ENCODE results near the gene RPS17.

DNA sequence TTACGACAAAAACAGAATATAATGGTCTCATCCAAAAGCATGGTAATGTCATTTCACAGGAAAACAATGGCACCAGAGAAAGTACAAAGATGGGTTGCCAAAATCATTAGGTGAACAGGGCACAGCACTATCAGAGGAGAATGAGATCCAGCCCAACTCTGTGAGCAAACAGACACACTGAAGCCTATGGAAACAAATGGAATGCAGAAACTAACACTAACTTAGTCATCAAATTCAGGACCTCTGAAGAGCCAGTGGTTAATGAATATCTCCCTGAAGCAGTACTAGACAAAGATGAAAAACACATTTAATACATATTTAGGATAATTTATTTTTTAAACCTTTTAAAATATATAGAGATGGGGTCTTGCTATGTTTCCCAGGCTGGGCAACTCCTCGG lies 14.6 kb upstream of the RPS17 start:
- TF ChIP-seq, protein P1, sequence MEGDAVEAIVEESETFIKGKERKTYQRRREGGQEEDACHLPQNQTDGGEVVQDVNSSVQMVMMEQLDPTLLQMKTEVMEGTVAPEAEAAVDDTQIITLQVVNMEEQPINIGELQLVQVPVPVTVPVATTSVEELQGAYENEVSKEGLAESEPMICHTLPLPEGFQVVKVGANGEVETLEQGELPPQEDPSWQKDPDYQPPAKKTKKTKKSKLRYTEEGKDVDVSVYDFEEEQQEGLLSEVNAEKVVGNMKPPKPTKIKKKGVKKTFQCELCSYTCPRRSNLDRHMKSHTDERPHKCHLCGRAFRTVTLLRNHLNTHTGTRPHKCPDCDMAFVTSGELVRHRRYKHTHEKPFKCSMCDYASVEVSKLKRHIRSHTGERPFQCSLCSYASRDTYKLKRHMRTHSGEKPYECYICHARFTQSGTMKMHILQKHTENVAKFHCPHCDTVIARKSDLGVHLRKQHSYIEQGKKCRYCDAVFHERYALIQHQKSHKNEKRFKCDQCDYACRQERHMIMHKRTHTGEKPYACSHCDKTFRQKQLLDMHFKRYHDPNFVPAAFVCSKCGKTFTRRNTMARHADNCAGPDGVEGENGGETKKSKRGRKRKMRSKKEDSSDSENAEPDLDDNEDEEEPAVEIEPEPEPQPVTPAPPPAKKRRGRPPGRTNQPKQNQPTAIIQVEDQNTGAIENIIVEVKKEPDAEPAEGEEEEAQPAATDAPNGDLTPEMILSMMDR (IDR thresholded peaks at IDR 0.05), result no peak
- no peak for TF ChIP-seq EZH2phosphoT487 (IDR thresholded peaks at IDR 0.05)
